WTC11 (cell line): ENCODE measurements around the gene GOT2.

ENCODE experiments used
- ATF1 ChIP-seq: sonication (generic); formaldehyde crosslinking; IDR thresholded peaks from 2 replicates; pipeline ENCODE4 v1.8.1; 2023; ENCODE audit warnings: mild to moderate bottlenecking, moderate library complexity, missing genetic modification reagents
- E2F5 ChIP-seq: sonication (generic); formaldehyde crosslinking; IDR thresholded peaks from 2 replicates; pipeline ENCODE4 v1.8.1; 2022; ENCODE audit warnings: mild to moderate bottlenecking, moderate library complexity, missing genetic modification reagents
- FOXJ3 ChIP-seq: sonication (generic); formaldehyde crosslinking; IDR thresholded peaks from 2 replicates; pipeline ENCODE4 v1.9.0; 2021; ENCODE audit warnings: missing genetic modification reagents, mild to moderate bottlenecking, borderline replicate concordance
- NFYB ChIP-seq: sonication (generic); formaldehyde crosslinking; conservative IDR thresholded peaks from 2 replicates; pipeline ENCODE4 v1.8.0; 2022; ENCODE audit warnings: low read depth, missing genetic modification reagents
- NR3C1 ChIP-seq: sonication (generic); formaldehyde crosslinking; conservative IDR thresholded peaks from 2 replicates; pipeline ENCODE4 v1.8.1; 2023; ENCODE audit warnings: low read depth, mild to moderate bottlenecking, missing genetic modification reagents
- SMAD3 ChIP-seq: sonication (generic); formaldehyde crosslinking; IDR thresholded peaks from 2 replicates; pipeline ENCODE4 v1.8.0; 2022; ENCODE audit warnings: missing genetic modification reagents, mild to moderate bottlenecking, borderline replicate concordance
- TEAD4 ChIP-seq: sonication (generic); formaldehyde crosslinking; IDR thresholded peaks from 2 replicates; pipeline ENCODE4 v1.8.0; 2022; ENCODE audit warnings: mild to moderate bottlenecking, missing genetic modification reagents
- TP53 ChIP-seq: sonication (generic); formaldehyde crosslinking; IDR thresholded peaks from 2 replicates; pipeline ENCODE4 v1.8.1; 2023; ENCODE audit warnings: mild to moderate bottlenecking, missing genetic modification reagents
- ZNF416 ChIP-seq: fragments of 250-450 bp; sonication (Bioruptor Pico); IDR thresholded peaks from 2 replicates; pipeline ENCODE4 v1.9.0; 2021; ENCODE audit warnings: mild to moderate bottlenecking, inconsistent platforms
- TF ChIP-seq, protein P1 (sequence below): fragments of 200-600 bp; IDR thresholded peaks from 2 replicates; pipeline ENCODE4 v1.8.0; 2022; ENCODE audit warnings: antibody characterized with exemption
- TF ChIP-seq, protein P2 (sequence below): sonication (generic); formaldehyde crosslinking; IDR thresholded peaks from 2 replicates; pipeline ENCODE4 v1.8.1; 2023; ENCODE audit warnings: mild to moderate bottlenecking, missing genetic modification reagents
- TF ChIP-seq, protein P3 (sequence below): sonication (generic); formaldehyde crosslinking; conservative IDR thresholded peaks from 2 replicates; pipeline ENCODE4 v1.8.1; 2022; ENCODE audit warnings: mild to moderate bottlenecking, missing genetic modification reagents

GRCh38 chr16:58727028-58727781, 6.9 kb downstream of the GOT2 start:
- TF ChIP-seq, protein P1, sequence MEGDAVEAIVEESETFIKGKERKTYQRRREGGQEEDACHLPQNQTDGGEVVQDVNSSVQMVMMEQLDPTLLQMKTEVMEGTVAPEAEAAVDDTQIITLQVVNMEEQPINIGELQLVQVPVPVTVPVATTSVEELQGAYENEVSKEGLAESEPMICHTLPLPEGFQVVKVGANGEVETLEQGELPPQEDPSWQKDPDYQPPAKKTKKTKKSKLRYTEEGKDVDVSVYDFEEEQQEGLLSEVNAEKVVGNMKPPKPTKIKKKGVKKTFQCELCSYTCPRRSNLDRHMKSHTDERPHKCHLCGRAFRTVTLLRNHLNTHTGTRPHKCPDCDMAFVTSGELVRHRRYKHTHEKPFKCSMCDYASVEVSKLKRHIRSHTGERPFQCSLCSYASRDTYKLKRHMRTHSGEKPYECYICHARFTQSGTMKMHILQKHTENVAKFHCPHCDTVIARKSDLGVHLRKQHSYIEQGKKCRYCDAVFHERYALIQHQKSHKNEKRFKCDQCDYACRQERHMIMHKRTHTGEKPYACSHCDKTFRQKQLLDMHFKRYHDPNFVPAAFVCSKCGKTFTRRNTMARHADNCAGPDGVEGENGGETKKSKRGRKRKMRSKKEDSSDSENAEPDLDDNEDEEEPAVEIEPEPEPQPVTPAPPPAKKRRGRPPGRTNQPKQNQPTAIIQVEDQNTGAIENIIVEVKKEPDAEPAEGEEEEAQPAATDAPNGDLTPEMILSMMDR = no peak
- TF ChIP-seq NFYB (CRISPR knock-in tag) (no peak), FOXJ3 (CRISPR knock-in tag) (no peak), E2F5 (CRISPR knock-in tag) (no peak), NR3C1 (no peak), SMAD3 (no peak), TEAD4 (CRISPR knock-in tag) (no peak), ZNF416 (CRISPR knock-in tag) (no peak), ATF1 (CRISPR knock-in tag) (no peak), TP53 (CRISPR knock-in tag) (no peak)
- TF ChIP-seq, protein P2, sequence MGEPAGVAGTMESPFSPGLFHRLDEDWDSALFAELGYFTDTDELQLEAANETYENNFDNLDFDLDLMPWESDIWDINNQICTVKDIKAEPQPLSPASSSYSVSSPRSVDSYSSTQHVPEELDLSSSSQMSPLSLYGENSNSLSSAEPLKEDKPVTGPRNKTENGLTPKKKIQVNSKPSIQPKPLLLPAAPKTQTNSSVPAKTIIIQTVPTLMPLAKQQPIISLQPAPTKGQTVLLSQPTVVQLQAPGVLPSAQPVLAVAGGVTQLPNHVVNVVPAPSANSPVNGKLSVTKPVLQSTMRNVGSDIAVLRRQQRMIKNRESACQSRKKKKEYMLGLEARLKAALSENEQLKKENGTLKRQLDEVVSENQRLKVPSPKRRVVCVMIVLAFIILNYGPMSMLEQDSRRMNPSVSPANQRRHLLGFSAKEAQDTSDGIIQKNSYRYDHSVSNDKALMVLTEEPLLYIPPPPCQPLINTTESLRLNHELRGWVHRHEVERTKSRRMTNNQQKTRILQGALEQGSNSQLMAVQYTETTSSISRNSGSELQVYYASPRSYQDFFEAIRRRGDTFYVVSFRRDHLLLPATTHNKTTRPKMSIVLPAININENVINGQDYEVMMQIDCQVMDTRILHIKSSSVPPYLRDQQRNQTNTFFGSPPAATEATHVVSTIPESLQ (CRISPR knock-in tag) = no peak
- TF ChIP-seq, protein P3, sequence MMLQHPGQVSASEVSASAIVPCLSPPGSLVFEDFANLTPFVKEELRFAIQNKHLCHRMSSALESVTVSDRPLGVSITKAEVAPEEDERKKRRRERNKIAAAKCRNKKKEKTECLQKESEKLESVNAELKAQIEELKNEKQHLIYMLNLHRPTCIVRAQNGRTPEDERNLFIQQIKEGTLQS = no peak
